Aorta (tissue), 5 donors: ENCODE results near the gene C20orf204. TPM values are rescaled to one million over a fixed set of nuclear protein-coding genes. Genes with fewer than 3 reads are reported as not detected.

Experiments
- ATAC-seq: fragments of 200-7000 bp; cut with Tn5 transposase; one replicate; pipeline ENCODE4 v1.9.1; 2022; ENCODE audit warnings: moderate library complexity; ENCODE audit not compliant: low FRiP score
- DNase-seq, 2 donors: peaks; one replicate each; pipeline ENCODE4 v3.0.0-alpha.2; 2020
- H3K27ac ChIP-seq, 2 donors: one replicate each; pipeline ENCODE4 v1.5.1; 2013; ENCODE audit warnings: low read length in 2 of 2, mild to moderate bottlenecking in 2 of 2, moderate library complexity in 2 of 2, control low read depth in 1 of 2, inconsistent platforms in 1 of 2, low read depth in 1 of 2
- H3K27me3 ChIP-seq, 2 donors: one replicate each; pipeline ENCODE4 v1.6.1; 2013; ENCODE audit warnings: control low read depth in 1 of 2, low read length in 1 of 2, mild to moderate bottlenecking in 1 of 2, moderate library complexity in 1 of 2; ENCODE audit not compliant: insufficient read depth in 2 of 2, control insufficient read depth in 1 of 2
- H3K36me3 ChIP-seq, 2 donors: one replicate each; pipeline ENCODE4 v1.6.1; 2013; ENCODE audit warnings: control low read depth in 1 of 2, low read length in 1 of 2, mild to moderate bottlenecking in 1 of 2; ENCODE audit not compliant: insufficient read depth in 2 of 2, control insufficient read depth in 1 of 2
- H3K4me1 ChIP-seq, 2 donors: one replicate each; pipeline ENCODE4 v1.6.1; 2013; ENCODE audit warnings: low read length in 2 of 2, control low read depth in 1 of 2, mild to moderate bottlenecking in 1 of 2, moderate library complexity in 1 of 2; ENCODE audit not compliant: insufficient read depth in 2 of 2, control insufficient read depth in 1 of 2
- H3K4me3 ChIP-seq, 2 donors: one replicate each; pipeline ENCODE4 v1.5.1; 2013; ENCODE audit warnings: low read length in 2 of 2, control low read depth in 1 of 2, mild to moderate bottlenecking in 1 of 2
- H3K9me3 ChIP-seq: one replicate; pipeline ENCODE4 v1.6.1; 2013; ENCODE audit warnings: mild to moderate bottlenecking, low read length; ENCODE audit not compliant: control insufficient read depth
- WGBS, 2 donors: extraction: QIAGEN DNeasy Blood & Tissue Kit; methylation state at CpG; one replicate each; pipeline ENCODE4 v1.1.7; 2013; 5-methylcytosine and 5-hydroxymethylcytosine counted together
- intact Hi-C, 2 donors: fragments of 100-400 bp; cut with DNase I; formaldehyde crosslinking; loops; one replicate each; pipeline versions ENCODE4 v1.14.2 to v1.15.0; 2022
- polyA plus RNA-seq, 2 donors: library from polyadenylated mRNA; stranded (reverse); fragments of 200-250 nt; gene quantifications; one replicate each; pipeline ENCODE4 v1.2.3, GENCODE V29; 2013
- total RNA-seq, 2 donors: library from RNA; stranded (reverse); fragmentation: NEBNext Ultra II Directional; extraction: Animal tissue kit (Norgen Biotek cat#: 25700); gene quantifications; one replicate each; pipeline ENCODE4 v1.2.1, GENCODE V29; 2021
- donor health status: healthy with polysubstance abuse.
- donor health status: Bipolar disorder and iron deficiency.
- donor health status: DM: no; HTN: no; CAD: no.
- donor health status: DM: no; HTN: no; CAD: no.
- donor health status: DM: yes; HTN: yes; CAD: no.

Gene C20orf204
- total and polyA plus RNA-seq, 4 donors = 1.7 to 2.8 (median 2.1) TPM; not detected in 1

DNA sequence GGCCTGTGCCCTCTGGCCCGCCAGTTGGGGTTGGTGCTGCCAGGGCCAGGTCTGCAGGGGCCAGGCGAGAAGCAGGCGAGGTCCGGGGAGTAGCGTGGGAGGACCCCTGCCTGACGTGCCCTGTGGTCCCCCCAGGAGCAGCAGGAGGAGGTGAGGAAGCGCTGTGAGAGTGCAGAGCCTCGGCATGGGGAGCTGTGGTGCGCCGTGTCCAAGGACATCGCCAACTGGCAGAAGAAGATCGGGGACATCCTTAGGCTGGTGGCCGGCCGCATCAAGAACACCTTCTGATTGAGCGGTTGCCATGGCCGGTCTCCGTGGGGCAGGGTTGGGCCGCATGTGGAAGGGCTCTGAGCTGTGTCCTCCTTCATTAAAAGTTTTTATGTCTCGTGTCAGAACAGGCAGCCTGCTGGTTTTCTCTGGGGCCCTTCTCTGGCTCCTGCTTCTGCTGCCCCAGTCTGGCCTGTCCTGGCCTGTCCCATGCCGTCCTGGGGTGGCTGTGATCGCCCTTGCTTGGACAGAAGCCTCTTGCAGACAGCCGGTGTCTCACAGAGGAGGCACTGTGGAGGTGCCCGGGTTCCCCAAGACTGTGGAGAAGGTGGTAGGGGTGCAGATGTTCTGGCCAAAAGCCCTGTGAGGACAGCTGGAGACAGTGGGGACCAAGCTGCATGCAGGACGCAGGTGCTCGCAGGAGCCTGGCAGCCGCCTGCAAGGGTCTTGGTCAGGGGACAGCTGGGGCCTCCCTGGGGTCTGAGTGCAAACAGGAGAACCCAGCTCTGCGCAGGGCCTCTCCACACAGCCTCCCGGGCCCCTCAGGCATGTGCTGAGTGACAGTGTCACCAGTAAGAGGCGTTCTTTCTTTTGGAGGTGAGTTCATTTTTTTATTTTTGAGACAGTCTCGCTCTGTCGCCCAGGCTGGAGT is 3.0 kb upstream of the C20orf204 start:
- ATAC-seq = no peak
- intact Hi-C loops = no loop called here

GRCh38 chr20:64033981-64034493 is 1.9 kb upstream of the C20orf204 start:
- Histone ChIP-seq H3K36me3 (peaks cover 0 to 11% of the 10 kb centered on the region in 2 donors), H3K27me3 (no peaks in the 10 kb centered on the region)
- no peak for DNase-seq

More for the DNA sequence above, 3.0 kb upstream of the C20orf204 start:
- peaks cover 0 to 12% of the 10 kb centered on the region in 2 donors for H3K36me3 ChIP-seq
- H3K4me3 ChIP-seq = no peak overlapping the region
- no peak for DNase-seq
- H3K27ac ChIP-seq = no peak overlapping the region
- 91 to 92% methylated on average over 31 of the region's 31 CpGs for WGBS, 2 donors
- H3K4me1 ChIP-seq = no peaks in the 10 kb centered on the region
- no peaks in the 10 kb centered on the region for H3K9me3 ChIP-seq
- no peaks in the 10 kb centered on the region for H3K27me3 ChIP-seq

DNA sequence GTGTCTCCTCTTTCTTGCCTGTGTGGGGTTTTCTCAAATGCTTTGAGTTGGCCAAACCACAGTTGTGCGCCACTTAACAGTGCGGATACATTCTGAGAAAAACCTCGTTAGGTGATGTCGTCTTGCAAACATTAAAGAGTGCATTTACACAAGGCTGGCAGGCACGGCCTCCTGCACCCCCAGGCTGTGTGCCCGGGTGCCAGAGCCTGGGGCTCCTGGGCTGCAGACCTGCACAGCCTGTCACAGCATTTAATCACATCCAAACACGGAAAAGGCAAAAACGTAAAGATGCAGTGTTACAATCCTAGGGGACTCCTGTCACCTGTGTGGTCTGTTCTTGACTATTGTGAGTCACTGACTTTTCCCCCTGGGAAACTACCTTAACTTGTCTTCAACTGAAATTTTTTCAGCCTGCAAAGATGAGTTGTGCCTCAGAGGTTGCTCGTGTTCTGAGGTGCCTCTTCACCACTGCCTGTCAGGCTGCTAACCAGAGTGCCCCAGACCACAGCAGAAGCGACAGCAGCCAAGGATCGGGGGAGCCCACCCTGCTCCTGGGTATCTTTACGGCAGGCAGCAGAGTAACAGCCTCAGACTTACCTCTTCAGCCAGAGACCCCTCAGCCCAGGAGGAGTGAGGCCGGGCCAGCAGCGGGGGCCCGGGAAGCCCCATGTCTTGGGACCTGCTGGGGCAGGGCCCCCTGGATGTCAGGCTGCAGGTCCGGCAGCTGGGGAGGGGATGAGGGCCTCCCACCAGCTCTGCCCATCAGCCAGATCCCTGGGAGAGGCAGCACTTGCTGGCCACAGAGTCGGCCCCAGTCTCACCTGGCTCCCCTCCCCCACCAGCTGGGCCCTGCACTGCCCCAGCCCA is 683 bp upstream of the C20orf204 start:
- Histone ChIP-seq H3K36me3 (peaks cover 0 to 6% of the 10 kb centered on the region in 2 donors), H3K27me3 (no peaks in the 10 kb centered on the region), H3K4me3 (no peak overlapping the region), H3K27ac (no peak overlapping the region), H3K4me1 (no peaks in the 10 kb centered on the region), H3K9me3 (no peaks in the 10 kb centered on the region)
- WGBS, 2 donors = 83% methylated on average over 17 of the region's 17 CpGs
- DNase-seq (no peak), ATAC-seq (no peak)
- intact Hi-C loops = no loop called here

More at GRCh38 chr20:64033981-64034493, 1.9 kb upstream of the C20orf204 start:
- Histone ChIP-seq H3K9me3 (no peaks in the 10 kb centered on the region), H3K4me3 (no peak overlapping the region), H3K4me1 (no peaks in the 10 kb centered on the region), H3K27ac (no peak overlapping the region)
- WGBS, 2 donors = 72 to 77% methylated on average over 11 of the region's 11 CpGs
- intact Hi-C loops = no loop called here
- ATAC-seq = no peak

DNA sequence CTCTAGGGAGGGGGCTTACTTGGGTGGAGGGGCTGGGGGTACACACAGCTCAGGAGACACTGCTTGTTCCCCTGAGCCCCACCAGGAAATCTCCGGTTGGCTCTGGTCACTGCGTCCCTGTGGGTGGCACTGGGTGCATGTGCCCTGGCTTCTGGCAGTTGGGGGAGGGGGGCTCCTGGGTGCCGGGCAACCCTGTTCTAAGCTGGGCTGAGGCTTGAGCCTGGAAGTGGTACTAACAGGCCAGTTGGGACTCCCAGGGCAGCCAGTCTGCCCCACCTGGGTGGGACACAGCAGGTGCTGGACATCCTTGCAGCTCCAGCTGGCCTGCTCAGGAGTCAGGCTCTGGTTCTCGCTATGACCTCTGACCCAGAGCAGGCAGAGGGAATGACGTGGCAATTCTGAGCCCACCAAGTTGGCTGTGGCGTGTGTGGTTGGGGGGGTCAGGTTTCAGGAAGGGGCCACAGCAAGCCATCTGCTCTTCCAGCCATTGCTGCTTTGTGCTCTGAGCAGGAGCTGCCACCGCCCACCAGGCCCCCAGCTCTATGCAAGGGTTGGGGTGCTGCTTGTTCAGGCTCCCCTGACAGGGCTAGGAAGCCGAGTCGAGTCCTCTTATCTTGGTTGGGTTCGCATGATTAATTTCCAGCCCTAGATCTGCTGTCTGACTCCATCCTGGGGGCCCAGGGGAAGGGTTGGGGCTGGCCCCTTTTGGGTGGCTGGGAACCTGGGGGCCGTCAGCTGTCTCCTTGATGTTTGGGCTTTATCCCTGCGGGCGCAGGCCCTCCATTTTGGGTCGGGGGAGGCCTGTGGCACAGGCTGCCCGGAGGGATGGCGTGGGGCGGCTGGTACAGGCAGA is 590 bp downstream of the C20orf204 start:
- no peaks in the 10 kb centered on the region for H3K4me1 ChIP-seq
- no peak for DNase-seq
- no peak overlapping the region for H3K4me3 ChIP-seq
- no peak for ATAC-seq
- no peaks in the 10 kb centered on the region for H3K9me3 ChIP-seq
- H3K36me3 ChIP-seq = peaks cover 0 to 4% of the 10 kb centered on the region in 2 donors
- no peak overlapping the region for H3K27ac ChIP-seq
- no peaks in the 10 kb centered on the region for H3K27me3 ChIP-seq
- intact Hi-C loops = no loop called here
- WGBS, 2 donors = 60 to 62% methylated on average over 17 of the region's 17 CpGs

GRCh38 chr20:64037199-64037497 is 1.2 kb downstream of the C20orf204 start:
- Histone ChIP-seq H3K27ac (no peak overlapping the region), H3K9me3 (no peaks in the 10 kb centered on the region), H3K36me3 (no peaks in the 10 kb centered on the region), H3K27me3 (no peaks in the 10 kb centered on the region), H3K4me1 (no peaks in the 10 kb centered on the region), H3K4me3 (no peak overlapping the region)
- DNase-seq = no peak
- intact Hi-C loops = no loop called here
- 67 to 71% methylated on average over 3 of the region's 3 CpGs for WGBS, 2 donors
- ATAC-seq = no peak

DNA sequence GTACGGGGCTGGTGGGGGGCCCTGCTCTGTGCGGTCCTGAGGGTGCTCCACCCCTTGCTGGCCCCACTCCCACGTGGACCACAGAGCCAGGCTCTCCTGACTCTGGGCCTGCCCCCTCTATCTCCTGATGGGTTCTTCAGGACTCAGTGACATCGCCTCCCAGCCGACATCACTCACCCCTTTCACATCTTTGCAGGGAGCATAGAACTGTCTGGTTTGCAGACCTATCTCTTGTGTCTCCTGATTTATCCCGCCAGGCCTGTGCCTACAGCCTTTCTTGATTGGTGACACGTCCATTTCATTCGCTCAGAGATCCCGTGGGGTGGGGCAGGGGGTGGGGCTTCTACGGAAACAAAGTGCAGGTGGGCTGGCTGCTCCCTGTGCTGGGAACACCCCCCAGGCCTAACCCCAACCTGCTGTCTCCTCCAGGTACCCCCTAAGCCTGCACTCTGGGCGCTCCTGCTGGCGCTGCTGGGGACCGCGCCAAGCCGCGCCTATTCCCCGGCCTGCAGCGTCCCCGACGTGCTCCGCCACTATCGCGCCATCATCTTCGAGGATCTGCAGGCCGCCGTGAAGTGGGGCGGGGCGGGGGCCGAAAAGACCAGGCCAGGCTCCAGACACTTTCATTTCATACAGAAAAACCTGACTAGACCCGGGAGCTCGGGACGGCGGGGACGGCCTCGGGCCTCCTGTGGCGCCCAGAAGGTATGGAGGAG is 1.7 kb downstream of the C20orf204 start:
- ATAC-seq (no peak), DNase-seq (no peak)
- intact Hi-C loops = loop anchor here in 1 of 2 donors (2.0 kb wide), 1 partner anchor 83 kb away; no protein-coding TSS in a partner anchor
- H3K9me3 ChIP-seq = no peaks in the 10 kb centered on the region
- 8 to 11% methylated on average over 33 to 36 of the region's 36 CpGs for WGBS, 2 donors
- H3K27me3 ChIP-seq = no peaks in the 10 kb centered on the region
- no peaks in the 10 kb centered on the region for H3K4me1 ChIP-seq
- H3K36me3 ChIP-seq = no peaks in the 10 kb centered on the region
- no peak overlapping the region for H3K27ac ChIP-seq
- no peak overlapping the region for H3K4me3 ChIP-seq

DNA sequence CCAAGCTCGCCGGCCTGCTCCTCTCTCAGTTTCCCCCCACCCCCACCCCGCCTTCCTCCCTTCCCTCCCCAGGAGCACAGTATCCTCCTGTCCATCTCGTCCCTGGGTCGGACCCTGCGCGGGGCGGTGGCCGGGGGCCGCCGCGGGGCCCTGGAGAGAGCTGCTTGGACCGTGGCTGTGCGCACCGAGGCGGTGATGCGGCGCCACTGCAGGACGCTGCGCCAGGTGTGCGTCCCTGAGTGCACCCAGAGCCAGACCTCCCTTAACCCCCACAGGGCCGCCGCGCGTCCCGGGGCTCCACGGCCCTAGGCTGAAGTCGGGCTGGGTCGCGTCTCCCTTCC is 2.2 kb downstream of the C20orf204 start:
- Histone ChIP-seq H3K4me1 (no peaks in the 10 kb centered on the region), H3K36me3 (no peaks in the 10 kb centered on the region), H3K4me3 (no peak overlapping the region), H3K9me3 (no peaks in the 10 kb centered on the region), H3K27me3 (no peaks in the 10 kb centered on the region), H3K27ac (no peak overlapping the region)
- ATAC-seq (no peak), DNase-seq (no peak)
- intact Hi-C loops = loop anchor here in 1 of 2 donors (2.0 kb wide), 1 partner anchor 83 kb away; no protein-coding TSS in a partner anchor
- 2% methylated on average over 20 to 30 of the region's 30 CpGs for WGBS, 2 donors
